GM23338 (cell line): ENCODE results near the gene SLC25A30. TPM values are rescaled to one million over a fixed set of nuclear protein-coding genes. Genes with fewer than 3 reads are reported as not detected.

Experiments used
- ATAC-seq: fragments of 200-7000 bp; cut with Tn5 transposase; 3 replicates; pipeline ENCODE4 v1.9.1; 2020
- DNase-seq: peaks from one replicate; pipeline ENCODE4 v3.0.0-alpha.2; 2015; ENCODE audit warnings: low spot score
- H2AFZ ChIP-seq: fragments of 200-600 bp; sonication (generic); 2 replicates; pipeline ENCODE4 v1.8.0; 2016; ENCODE audit warnings: antibody characterized with exemption, mild to moderate bottlenecking, moderate library complexity
- H3F3A ChIP-seq: fragments of 200-600 bp; sonication (generic); replicated peaks from 2 replicates; pipeline ENCODE4 v1.8.0; 2017; ENCODE audit warnings: antibody characterized with exemption, mixed run types, low read depth
- H3K27ac ChIP-seq: fragments of 200-600 bp; sonication (generic); 2 replicates; pipeline ENCODE4 v1.6.1; 2016; ENCODE audit warnings: low read depth
- H3K27me3 ChIP-seq: fragments of 200-600 bp; sonication (generic); 2 replicates; pipeline ENCODE4 v1.8.0; 2016; ENCODE audit warnings: mild to moderate bottlenecking, mixed run types, moderate library complexity; ENCODE audit not compliant: insufficient read depth
- H3K36me3 ChIP-seq: fragments of 200-600 bp; sonication (generic); 2 replicates; pipeline ENCODE4 v1.8.0; 2016; ENCODE audit warnings: mild to moderate bottlenecking; ENCODE audit not compliant: insufficient read depth
- H3K4me1 ChIP-seq: fragments of 200-600 bp; sonication (generic); 2 replicates; pipeline ENCODE4 v1.8.0; 2016; ENCODE audit warnings: mild to moderate bottlenecking, moderate library complexity; ENCODE audit not compliant: insufficient read depth
- H3K4me2 ChIP-seq: fragments of 200-600 bp; sonication (generic); 2 replicates; pipeline ENCODE4 v1.7.1; 2017; ENCODE audit warnings: mixed run types
- H3K4me3 ChIP-seq: fragments of 200-600 bp; sonication (generic); 2 replicates; pipeline ENCODE4 v1.6.1; 2016; ENCODE audit warnings: mixed run types
- H3K79me2 ChIP-seq: fragments of 200-600 bp; sonication (generic); replicated peaks from 2 replicates; pipeline ENCODE4 v1.8.0; 2017; ENCODE audit warnings: mild to moderate bottlenecking; ENCODE audit not compliant: insufficient read depth
- H3K9me2 ChIP-seq: fragments of 200-600 bp; sonication (generic); 2 replicates; pipeline ENCODE4 v1.8.0; 2017; ENCODE audit not compliant: insufficient read depth
- H4K20me1 ChIP-seq: fragments of 200-600 bp; sonication (generic); replicated peaks from 2 replicates; pipeline ENCODE4 v1.8.0; 2017; ENCODE audit warnings: mild to moderate bottlenecking; ENCODE audit not compliant: insufficient read depth
- H3K27ac Mint-ChIP-seq: 2 replicates; pipeline ENCODE4 v1.8.0; 2020; ENCODE audit warnings: inconsistent platforms, mild to moderate bottlenecking, moderate library complexity, mixed read lengths
- H3K27me3 Mint-ChIP-seq: 3 replicates; pipeline ENCODE4 v1.8.0; 2022; ENCODE audit warnings: low read depth, mild to moderate bottlenecking, moderate library complexity, mixed read lengths, inconsistent platforms; ENCODE audit not compliant: insufficient read depth, poor library complexity
- H3K36me3 Mint-ChIP-seq: 3 replicates; pipeline ENCODE4 v1.8.0; 2021; ENCODE audit warnings: low read depth, mild to moderate bottlenecking, inconsistent platforms, moderate library complexity, mixed read lengths
- H3K4me1 Mint-ChIP-seq: 3 replicates; pipeline ENCODE4 v1.8.0; 2020; ENCODE audit warnings: mild to moderate bottlenecking, inconsistent platforms, mixed read lengths
- H3K4me3 Mint-ChIP-seq: 3 replicates; pipeline ENCODE4 v1.8.0; 2021; ENCODE audit warnings: moderate library complexity, mild to moderate bottlenecking, inconsistent platforms, mixed read lengths
- H3K9me3 Mint-ChIP-seq: 3 replicates; pipeline ENCODE4 v1.8.0; 2020; ENCODE audit warnings: moderate library complexity, mild to moderate bottlenecking, inconsistent platforms, mixed read lengths
- CREB1 ChIP-seq: fragments of 250-450 bp; sonication (Bioruptor Pico); IDR thresholded peaks from 2 replicates; pipeline ENCODE4 v1.5.0; 2020; ENCODE audit warnings: low read depth, mild to moderate bottlenecking, moderate library complexity
- CTCF ChIP-seq, 2 experiments: fragments of 200-600 bp in 1 of 2; sonication (generic) in 1 of 2; conservative IDR thresholded peaks; 2 replicates each; pipeline versions ENCODE4 v1.5.1 to v1.6.1; 2016 to 2017; ENCODE audit warnings: antibody characterized with exemption in 2 of 2, low read depth in 2 of 2, mild to moderate bottlenecking in 2 of 2, moderate library complexity in 1 of 2
- ETS1 ChIP-seq: IDR thresholded peaks from 2 replicates; pipeline ENCODE4 v1.6.1; 2016; ENCODE audit warnings: antibody characterized with exemption
- EZH2 ChIP-seq: fragments of 200-600 bp; sonication (generic); IDR thresholded peaks from one replicate; pipeline ENCODE4 v1.8.0; 2017; ENCODE audit warnings: antibody characterized with exemption, mild to moderate bottlenecking, low read depth; ENCODE audit not compliant: unreplicated experiment
- EZH2phosphoT487 ChIP-seq: fragments of 200-600 bp; sonication (generic); IDR thresholded peaks from one replicate; pipeline ENCODE4 v1.8.1; 2018; ENCODE audit warnings: antibody characterized with exemption; ENCODE audit not compliant: unreplicated experiment
- JUNB ChIP-seq: IDR thresholded peaks from one replicate; pipeline ENCODE4 v1.6.1; 2016; ENCODE audit warnings: antibody characterized with exemption; ENCODE audit not compliant: unreplicated experiment
- REST ChIP-seq: IDR thresholded peaks from one replicate; pipeline ENCODE4 v1.6.1; 2018; ENCODE audit warnings: antibody characterized with exemption; ENCODE audit not compliant: unreplicated experiment
- STAT1 ChIP-seq: IDR thresholded peaks from one replicate; pipeline ENCODE4 v1.6.1; 2016; ENCODE audit warnings: antibody characterized with exemption; ENCODE audit not compliant: unreplicated experiment
- ZNF114 ChIP-seq: fragments of 250-450 bp; sonication (Bioruptor Pico); IDR thresholded peaks from 2 replicates; pipeline ENCODE4 v1.5.0; 2020; ENCODE audit warnings: mild to moderate bottlenecking, moderate library complexity
- polyA plus RNA-seq: library from polyadenylated mRNA; unstranded; fragments of >200 nt; fragmentation: Nextera tagmentation; extraction: Ambion mirVana; gene quantifications from 2 replicates; pipeline ENCODE4 v1.2.1, GENCODE V29; 2016
- total RNA-seq: library from RNA; depleted of rRNA; stranded (reverse); fragments of >200 nt; shearing (Covaris generic); gene quantifications from 2 replicates; pipeline ENCODE4 v1.2.3, GENCODE V29; 2014

Gene SLC25A30
- total and polyA plus RNA-seq, 2 experiments from 2014 or later = 2.0 to 7.5 TPM

- H3K4me1 Mint-ChIP-seq = peaks cover 5% of the 10 kb centered on the region; the same call in 1 of the 3 replicates
- H3K4me2 ChIP-seq = no peak overlapping the region
- H3F3A ChIP-seq = no peaks in the 10 kb centered on the region
- H3K4me3 ChIP-seq = no peak overlapping the region
- H3K36me3 ChIP-seq = no peaks in the 10 kb centered on the region
- no peak for ATAC-seq
- no peak for TF ChIP-seq EZH2
- TF ChIP-seq CTCF (conservative IDR thresholded peaks at IDR 0.05; ENCODE audit: low read depth in 2 of 2) = no peak
- TF ChIP-seq ETS1 = no peak
- no peak for TF ChIP-seq STAT1
- TF ChIP-seq ZNF114 (CRISPR knock-in tag) = no peak
- TF ChIP-seq JUNB = no peak
- TF ChIP-seq CREB1 = no peak
- no peak for TF ChIP-seq REST
- TF ChIP-seq EZH2phosphoT487 = no peak
- peaks cover 3% of the 10 kb centered on the region; the same call in 1 of the 2 replicates for H3K9me2 ChIP-seq
- H4K20me1 ChIP-seq = no peaks in the 10 kb centered on the region
- H3K4me1 ChIP-seq = peaks cover 6% of the 10 kb centered on the region; the same call in 1 of the 2 replicates
- no peaks in the 10 kb centered on the region for H3K9me3 Mint-ChIP-seq
- H3K36me3 Mint-ChIP-seq = no peaks in the 10 kb centered on the region
- no peak overlapping the region for H3K27ac Mint-ChIP-seq
- no peak overlapping the region for H3K4me3 Mint-ChIP-seq
- H3K79me2 ChIP-seq = no peaks in the 10 kb centered on the region
- no peaks in the 10 kb centered on the region for H3K27me3 ChIP-seq
- no peak for DNase-seq
- no peak overlapping the region for H2AFZ ChIP-seq
- peaks cover 8% of the 10 kb centered on the region for H3K27me3 Mint-ChIP-seq
- H3K27ac ChIP-seq = no peak overlapping the region
Observed at GRCh38 chr13:45436332-45436731, 18.2 kb upstream of the SLC25A30 start.
